ENCODE data around the gene OR5D13. TPM values are rescaled to one million over a fixed set of nuclear protein-coding genes. Genes with fewer than 3 reads are reported as not detected.

Gene OR5D13
- total RNA-seq (2014; rRNA removed; shearing (Covaris generic)) (not detected in 2 replicates), polyA plus RNA-seq (2016; fragmentation: Nextera tagmentation; extraction: Ambion mirVana) (not detected in 2 replicates)
- long read RNA-seq: 0 reads

- Mint-ChIP-seq H3K4me3 (no peak within 1 kb of the TSS), H3K9me3 (peaks cover 86% of the 10 kb centered on the region), H3K27me3 (ENCODE audit: insufficient read depth, low read depth, poor library complexity) (no peaks in the 10 kb centered on the region), H3K4me1 (no peaks in the 10 kb centered on the region), H3K27ac (no peak within 1 kb of the TSS), H3K36me3 (ENCODE audit: low read depth) (peaks cover 24% of the 10 kb centered on the region; the same call in 2 of the 3 replicates)
- TF ChIP-seq JUNB (IDR thresholded peaks at IDR 0.05; ENCODE audit: unreplicated experiment) (no peak), NANOG (IDR thresholded peaks at IDR 0.05; ENCODE audit: borderline replicate concordance) (no peak), REST (IDR thresholded peaks at IDR 0.05; ENCODE audit: unreplicated experiment) (no peak), ETS1 (IDR thresholded peaks at IDR 0.05) (no peak), EZH2phosphoT487 (IDR thresholded peaks at IDR 0.05; ENCODE audit: unreplicated experiment) (no peak), ZNF114 (CRISPR knock-in tag; IDR thresholded peaks at IDR 0.05) (no peak), CTCF (conservative IDR thresholded peaks at IDR 0.05; ENCODE audit: low read depth in 2 of 2) (no peak), ZNF331 (CRISPR knock-in tag; IDR thresholded peaks at IDR 0.05; ENCODE audit: low read depth) (no peak), POLR2AphosphoS5 (IDR thresholded peaks at IDR 0.05; ENCODE audit: low read depth) (no peak), STAT1 (IDR thresholded peaks at IDR 0.05; ENCODE audit: unreplicated experiment) (no peak)
- Histone ChIP-seq H3K27ac (ENCODE audit: low read depth) (no peak within 1 kb of the TSS), H2AFZ (no peak within 1 kb of the TSS), H3F3A (replicated peaks; ENCODE audit: low read depth) (no peaks in the 10 kb centered on the region), H3K79me2 (replicated peaks; ENCODE audit: insufficient read depth) (no peaks in the 10 kb centered on the region), H3K4me1 (ENCODE audit: insufficient read depth) (no peaks in the 10 kb centered on the region), H4K20me1 (replicated peaks; ENCODE audit: insufficient read depth) (no peaks in the 10 kb centered on the region), H3K36me3 (ENCODE audit: insufficient read depth) (peaks cover 15% of the 10 kb centered on the region), H3K9me2 (ENCODE audit: insufficient read depth) (no peaks in the 10 kb centered on the region), H3K4me2 (no peak within 1 kb of the TSS), H3K27me3 (ENCODE audit: insufficient read depth) (no peaks in the 10 kb centered on the region), H3K4me3 (no peak within 1 kb of the TSS)
- DNase-seq (ENCODE audit: low spot score) (no peak), ATAC-seq (no peak)
Observed at GRCh38 chr11:55773138-55773537, at the start of gene OR5D13. Gene OR5D13, plus strand, starts transcription at chr11:55773438. Its CDS starts 0 bp downstream, at chr11:55773438.
